Upper lobe of left lung (tissue), 6 donors: ENCODE data around the gene PCNX3. TPM values are rescaled to one million over a fixed set of nuclear protein-coding genes. Genes with fewer than 3 reads are reported as not detected.

Experiments
- ATAC-seq, 2 donors: fragments of 200-7000 bp; cut with Tn5 transposase; one replicate each; pipeline ENCODE4 v1.9.1; 2022; ENCODE audit warnings: mild to moderate bottlenecking in 2 of 2, moderate library complexity in 2 of 2; ENCODE audit not compliant: low FRiP score in 2 of 2
- DNase-seq, 2 donors: peaks; one replicate each; pipeline ENCODE4 v3.0.0-alpha.2; 2019 to 2020
- H3K27ac ChIP-seq, 4 donors: fragments of 200-600 bp; sonication (generic); one replicate each; pipeline ENCODE4 v1.5.1; 2016 to 2019
- H3K27me3 ChIP-seq, 4 donors: fragments of 200-600 bp; sonication (generic); one replicate each; pipeline ENCODE4 v1.5.1; 2017 to 2019
- H3K36me3 ChIP-seq, 4 donors: fragments of 200-600 bp; sonication (generic); one replicate each; pipeline ENCODE4 v1.5.1; 2016 to 2019
- H3K4me1 ChIP-seq, 4 donors: fragments of 200-600 bp; sonication (generic); one replicate each; pipeline ENCODE4 v1.5.1; 2018 to 2019
- H3K4me3 ChIP-seq, 4 donors: fragments of 200-600 bp; sonication (generic); one replicate each; pipeline ENCODE4 v1.5.1; 2017 to 2019; ENCODE audit warnings: mild to moderate bottlenecking in 2 of 4, moderate library complexity in 1 of 4
- H3K9me3 ChIP-seq, 4 donors: fragments of 200-600 bp; sonication (generic); one replicate each; pipeline ENCODE4 v1.5.1; 2018 to 2019
- EP300 ChIP-seq, 4 donors: sonication (generic); formaldehyde crosslinking; IDR thresholded peaks; one replicate each; pipeline ENCODE4 v1.5.1; 2017; ENCODE audit warnings: antibody characterized with exemption in 4 of 4, control low read depth in 2 of 4
- POLR2A ChIP-seq, 4 donors: fragments of 450-650 bp; IDR thresholded peaks; one replicate each; pipeline ENCODE4 v1.5.1; 2016 to 2017; ENCODE audit warnings: antibody characterized with exemption in 4 of 4, mild to moderate bottlenecking in 2 of 4
- POLR2AphosphoS5 ChIP-seq, 2 donors: sonication (generic); formaldehyde crosslinking; IDR thresholded peaks; one replicate each; pipeline ENCODE4 v1.5.1; 2017; ENCODE audit warnings: antibody characterized with exemption in 2 of 2
- WGBS, 2 donors: methylation state at CpG; one replicate each; pipeline ENCODE4 v1.1.5; 2017 to 2018; 5-methylcytosine and 5-hydroxymethylcytosine counted together
- total RNA-seq, 6 donors: library from RNA; depleted of rRNA in 4 of 6; stranded (reverse); fragments of >200 nt in 4 of 6; gene quantifications; one replicate each; pipeline versions ENCODE4 v1.1.0 to v1.2.1, GENCODE V29; 2016 to 2021
- TF ChIP-seq, protein P1 (sequence below), 6 experiments: fragments of 450-650 bp in 4 of 6; fragments of 200-600 bp in 2 of 6; sonication (generic) in 2 of 6; IDR thresholded peaks; one replicate each; pipeline ENCODE4 v1.5.1; 2016 to 2019; ENCODE audit warnings: antibody characterized with exemption in 6 of 6
- donor health status: DM: no; HTN: no; CAD: no; lungs with moderate emphysema.
- donor health status: DM: no; HTN: yes; CAD: no; lungs with severe emphysema.

Gene PCNX3
- total RNA-seq, 6 donors from 2014 or later: 26.7 to 63.9 (median 43.9) TPM

GRCh38 chr11:65662799-65663638 is 47.4 kb downstream of the PCNX3 start, which contains the start of gene RELA:
Gene RELA, minus strand, starts transcription at chr11:65662916. Its CDS starts 84 bp downstream, at chr11:65662832.
- peak; percentile 89 to 98 for DNase-seq
- H3K9me3 ChIP-seq: no peaks in the 10 kb centered on the region
- WGBS, 2 donors: 0% methylated on average over 7 to 50 of the region's 91 CpGs
- no peaks in the 10 kb centered on the region for H3K27me3 ChIP-seq
- H3K4me1 ChIP-seq: peaks cover 23 to 43% (median 34%) of the 10 kb centered on the region in 4 donors
- peak within 1 kb of the TSS; percentile 98 to 99 (median 99) for H3K27ac ChIP-seq
- TF ChIP-seq, protein P1, sequence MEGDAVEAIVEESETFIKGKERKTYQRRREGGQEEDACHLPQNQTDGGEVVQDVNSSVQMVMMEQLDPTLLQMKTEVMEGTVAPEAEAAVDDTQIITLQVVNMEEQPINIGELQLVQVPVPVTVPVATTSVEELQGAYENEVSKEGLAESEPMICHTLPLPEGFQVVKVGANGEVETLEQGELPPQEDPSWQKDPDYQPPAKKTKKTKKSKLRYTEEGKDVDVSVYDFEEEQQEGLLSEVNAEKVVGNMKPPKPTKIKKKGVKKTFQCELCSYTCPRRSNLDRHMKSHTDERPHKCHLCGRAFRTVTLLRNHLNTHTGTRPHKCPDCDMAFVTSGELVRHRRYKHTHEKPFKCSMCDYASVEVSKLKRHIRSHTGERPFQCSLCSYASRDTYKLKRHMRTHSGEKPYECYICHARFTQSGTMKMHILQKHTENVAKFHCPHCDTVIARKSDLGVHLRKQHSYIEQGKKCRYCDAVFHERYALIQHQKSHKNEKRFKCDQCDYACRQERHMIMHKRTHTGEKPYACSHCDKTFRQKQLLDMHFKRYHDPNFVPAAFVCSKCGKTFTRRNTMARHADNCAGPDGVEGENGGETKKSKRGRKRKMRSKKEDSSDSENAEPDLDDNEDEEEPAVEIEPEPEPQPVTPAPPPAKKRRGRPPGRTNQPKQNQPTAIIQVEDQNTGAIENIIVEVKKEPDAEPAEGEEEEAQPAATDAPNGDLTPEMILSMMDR (IDR thresholded peaks at IDR 0.05): peak in 3 of 6 experiments; percentile 57 to 75 (median 59)
- TF ChIP-seq POLR2A (IDR thresholded peaks at IDR 0.05): peak in 3 of 4 donors; percentile 58 to 89 (median 80)
- TF ChIP-seq POLR2AphosphoS5 (IDR thresholded peaks at IDR 0.05): peak; percentile 72 to 85
- no peak for TF ChIP-seq EP300 (IDR thresholded peaks at IDR 0.05)
- peak; percentile 95 for ATAC-seq
- H3K4me3 ChIP-seq: peak within 1 kb of the TSS; percentile 81 to 86 (median 82)
- peaks cover 21 to 36% (median 25%) of the 10 kb centered on the region in 4 donors for H3K36me3 ChIP-seq

DNA sequence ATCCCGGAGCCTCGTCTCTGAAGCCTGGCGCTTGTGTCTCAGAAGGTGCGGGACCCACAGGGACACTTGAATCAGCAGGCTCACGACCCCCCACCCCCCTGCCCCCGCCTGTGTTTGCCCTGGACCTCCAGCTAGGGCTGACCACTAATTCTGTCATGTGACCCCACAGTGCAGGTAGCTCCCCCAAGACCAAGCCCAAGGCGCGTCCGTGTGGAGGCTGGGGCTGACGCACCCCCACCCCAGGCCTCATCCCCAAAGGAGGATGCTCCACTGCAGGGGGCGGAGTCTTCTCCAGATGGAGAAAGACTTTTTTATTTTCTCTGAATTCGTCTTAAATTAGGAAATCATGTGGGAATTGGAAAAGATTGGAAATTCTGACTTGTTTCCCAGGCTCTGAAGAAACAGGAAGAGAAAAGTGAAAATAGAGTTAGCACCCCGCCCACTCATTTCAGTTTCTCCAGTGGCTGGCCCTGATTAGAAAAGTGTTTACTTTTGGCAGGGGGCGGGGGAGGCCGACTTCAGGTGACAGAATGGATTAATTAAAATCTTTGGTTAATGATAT is 48.1 kb downstream of the PCNX3 start:
- WGBS, 2 donors: 0 to 2% methylated on average over 12 to 14 of the region's 15 CpGs
- Histone ChIP-seq H3K36me3 (peaks cover 14 to 29% (median 18%) of the 10 kb centered on the region in 4 donors), H3K27me3 (no peaks in the 10 kb centered on the region), H3K4me1 (peaks cover 23 to 43% (median 34%) of the 10 kb centered on the region in 4 donors), H3K4me3 (peak overlapping the region; percentile 55 to 86 (median 82)), H3K9me3 (no peaks in the 10 kb centered on the region), H3K27ac (peak overlapping the region; percentile 98 to 99 (median 99))
- ATAC-seq: peak; percentile 64 to 68
- TF ChIP-seq POLR2A (IDR thresholded peaks at IDR 0.05) (no peak), EP300 (IDR thresholded peaks at IDR 0.05) (no peak), POLR2AphosphoS5 (IDR thresholded peaks at IDR 0.05) (peak; percentile 46 to 48)
- TF ChIP-seq, protein P1 (IDR thresholded peaks at IDR 0.05): no peak
- DNase-seq: peak in 1 of 2 donors; percentile 84

GRCh38 chr11:65672180-65672860 is 56.7 kb downstream of the PCNX3 start:
- ATAC-seq: no peak
- no peak overlapping the region for H3K27ac ChIP-seq
- no peak overlapping the region for H3K4me3 ChIP-seq
- TF ChIP-seq POLR2AphosphoS5 (IDR thresholded peaks at IDR 0.05) (no peak), POLR2A (IDR thresholded peaks at IDR 0.05) (no peak), EP300 (IDR thresholded peaks at IDR 0.05) (no peak)
- TF ChIP-seq, protein P1 (IDR thresholded peaks at IDR 0.05): no peak
- no peak for DNase-seq
- H3K36me3 ChIP-seq: no peaks in the 10 kb centered on the region
- H3K27me3 ChIP-seq: no peaks in the 10 kb centered on the region
- no peaks in the 10 kb centered on the region for H3K4me1 ChIP-seq
- no peaks in the 10 kb centered on the region for H3K9me3 ChIP-seq

- TF ChIP-seq EP300 (IDR thresholded peaks at IDR 0.05) (no peak), POLR2A (IDR thresholded peaks at IDR 0.05) (no peak), POLR2AphosphoS5 (IDR thresholded peaks at IDR 0.05) (no peak)
- TF ChIP-seq, protein P1 (IDR thresholded peaks at IDR 0.05): no peak
- 94 to 98% methylated on average over 2 of the region's 2 CpGs for WGBS, 2 donors
These were observed 57.4 kb downstream of the PCNX3 start for GRCh38 chr11:65672982-65673381.

More at GRCh38 chr11:65672982-65673381, 57.4 kb downstream of the PCNX3 start:
- Histone ChIP-seq H3K9me3 (no peaks in the 10 kb centered on the region), H3K27me3 (no peaks in the 10 kb centered on the region), H3K27ac (no peak overlapping the region), H3K36me3 (no peaks in the 10 kb centered on the region), H3K4me1 (no peaks in the 10 kb centered on the region), H3K4me3 (no peak overlapping the region)
- ATAC-seq (no peak), DNase-seq (no peak)
